Activated naive CD8-positive, alpha-beta T cell treated with anti-CD3 and anti-CD28 coated beads, Interleukin-2, amount 10 ng/mL, durations not matched to agents 7 days and 5 days (primary cell): ENCODE data around the gene UBXN4. TPM values are rescaled to one million over a fixed set of nuclear protein-coding genes. Genes with fewer than 3 reads are reported as not detected.
"Not testable (repeated sequence)": the region's sequence is repeated elsewhere in the genome, so short reads cannot be mapped to it uniquely, and the experiment has no call there.

Experiments
- ATAC-seq: fragments of 150-1000 bp; cut with Tn5 transposase; one replicate; pipeline ENCODE4 v1.10.0; 2021; ENCODE audit warnings: low read depth, moderate library complexity
- POLR2A ChIA-PET: fragments of 350-600 bp; sonication (Branson Sonifier 250); formaldehyde crosslinking; loops from one replicate; lab custom pipeline; 2021; ENCODE audit warnings: antibody characterized with exemption; lab: Charles Lee
- DNase-seq: peaks from one replicate; pipeline ENCODE4 v3.0.0; 2021
- H3K27ac Mint-ChIP-seq: one replicate; pipeline ENCODE4 v1.8.0; 2022; ENCODE audit warnings: mild to moderate bottlenecking, mixed read lengths
- H3K27me3 Mint-ChIP-seq: one replicate; pipeline ENCODE4 v1.8.0; 2022; ENCODE audit warnings: mild to moderate bottlenecking, moderate library complexity, mixed read lengths
- H3K36me3 Mint-ChIP-seq: one replicate; pipeline ENCODE4 v1.8.0; 2021; ENCODE audit warnings: mild to moderate bottlenecking, mixed read lengths
- H3K4me1 Mint-ChIP-seq: one replicate; pipeline ENCODE4 v1.8.0; 2021; ENCODE audit warnings: mixed read lengths
- H3K4me3 Mint-ChIP-seq: one replicate; pipeline ENCODE4 v1.8.0; 2022; ENCODE audit warnings: mild to moderate bottlenecking, moderate library complexity, mixed read lengths
- H3K9me3 Mint-ChIP-seq: one replicate; pipeline ENCODE4 v1.8.0; 2021; ENCODE audit warnings: mixed read lengths
- total RNA-seq, 2 experiments: library from RNA; stranded (reverse); gene quantifications; one replicate each; pipeline ENCODE4 v1.2.3, GENCODE V29; 2021

Gene UBXN4
- total RNA-seq, result 100 to 1,000 TPM; 103 to 117 TPM

GRCh38 chr2:135741395-135742324 lies at the start of gene UBXN4:
Gene UBXN4, plus strand, starts transcription at chr2:135741855. Its CDS starts 75 bp downstream, at chr2:135741930.
- no peaks in the 10 kb centered on the region for H3K27me3 Mint-ChIP-seq
- DNase-seq (peak; percentile 85), ATAC-seq (peak; percentile 97)
- POLR2A ChIA-PET, result interaction anchor here (0.5 to 1.2 kb wide), 12 partner anchors 9 to 824 kb away, joined by 3 to 8 read pairs (median 3); partner anchors contain the start of genes CCNT2, MCM6, R3HDM1 and ZRANB3
- peaks cover 27% of the 10 kb centered on the region for H3K4me1 Mint-ChIP-seq
- peaks cover 1% of the 10 kb centered on the region for H3K9me3 Mint-ChIP-seq
- H3K36me3 Mint-ChIP-seq, result peaks cover 19% of the 10 kb centered on the region
- H3K4me3 Mint-ChIP-seq, result peak within 1 kb of the TSS; percentile 98
- H3K27ac Mint-ChIP-seq, result peak within 1 kb of the TSS; percentile 100

GRCh38 chr2:135694711-135695110 lies 46.9 kb upstream of the UBXN4 start:
- Mint-ChIP-seq H3K9me3 (no peaks in the 10 kb centered on the region), H3K4me3 (no peak overlapping the region), H3K27ac (no peak overlapping the region), H3K4me1 (peaks cover 13% of the 10 kb centered on the region), H3K27me3 (no peaks in the 10 kb centered on the region), H3K36me3 (peaks cover 25% of the 10 kb centered on the region)
- no peak for DNase-seq
- POLR2A ChIA-PET, result no interaction called here
- no peak for ATAC-seq

- Mint-ChIP-seq H3K9me3 (no peaks in the 10 kb centered on the region), H3K27ac (no peak overlapping the region), H3K27me3 (no peaks in the 10 kb centered on the region), H3K4me1 (peaks cover 1% of the 10 kb centered on the region), H3K36me3 (peaks cover 22% of the 10 kb centered on the region), H3K4me3 (no peak overlapping the region)
- ATAC-seq (no peak), DNase-seq (no peak)
- POLR2A ChIA-PET, result no interaction called here
Observed at GRCh38 chr2:135698838-135699237, 42.8 kb upstream of the UBXN4 start.

GRCh38 chr2:135701442-135701841 lies 40.2 kb upstream of the UBXN4 start:
- no peaks in the 10 kb centered on the region for H3K27me3 Mint-ChIP-seq
- no peak overlapping the region for H3K4me3 Mint-ChIP-seq
- H3K27ac Mint-ChIP-seq, result no peak overlapping the region
- DNase-seq (no peak), ATAC-seq (no peak)
- H3K9me3 Mint-ChIP-seq, result no peaks in the 10 kb centered on the region
- no peaks in the 10 kb centered on the region for H3K4me1 Mint-ChIP-seq
- POLR2A ChIA-PET, result no interaction called here
- H3K36me3 Mint-ChIP-seq, result peaks cover 2% of the 10 kb centered on the region

- Mint-ChIP-seq H3K27ac (no peak overlapping the region), H3K4me1 (no peaks in the 10 kb centered on the region), H3K36me3 (peaks cover 2% of the 10 kb centered on the region), H3K9me3 (no peaks in the 10 kb centered on the region), H3K4me3 (no peak overlapping the region), H3K27me3 (no peaks in the 10 kb centered on the region)
- POLR2A ChIA-PET, result interaction anchor here (1.4 kb wide), 1 partner anchor 172 kb away, joined by 4 read pairs; the partner anchor contains the start of genes R3HDM1 and ZRANB3
- ATAC-seq, result no peak
- DNase-seq, result no peak
Observed at GRCh38 chr2:135703300-135703699, 38.4 kb upstream of the UBXN4 start.

GRCh38 chr2:135704075-135704474 lies 37.6 kb upstream of the UBXN4 start:
- DNase-seq, H3K4me1 Mint-ChIP-seq, ATAC-seq, H3K27me3 Mint-ChIP-seq, H3K9me3 Mint-ChIP-seq, H3K4me3 Mint-ChIP-seq, H3K27ac Mint-ChIP-seq, H3K36me3 Mint-ChIP-seq: not testable (repeated sequence)
- POLR2A ChIA-PET, result interaction anchor here (1.4 kb wide), 1 partner anchor 173 kb away, joined by 4 read pairs; the partner anchor contains the start of genes R3HDM1 and ZRANB3

- ATAC-seq, result no peak
- H3K4me3 Mint-ChIP-seq, result no peak overlapping the region
- POLR2A ChIA-PET, result no interaction called here
- no peak overlapping the region for H3K27ac Mint-ChIP-seq
- no peak for DNase-seq
- H3K9me3 Mint-ChIP-seq, result no peaks in the 10 kb centered on the region
- peaks cover 2% of the 10 kb centered on the region for H3K36me3 Mint-ChIP-seq
- peaks cover 1% of the 10 kb centered on the region for H3K4me1 Mint-ChIP-seq
- no peaks in the 10 kb centered on the region for H3K27me3 Mint-ChIP-seq
Observed at GRCh38 chr2:135708159-135708558, 33.5 kb upstream of the UBXN4 start.

- POLR2A ChIA-PET, result interaction anchor here (0.6 kb wide), 1 partner anchor 673 kb away, joined by 3 read pairs; no protein-coding TSS in a partner anchor
- no peak overlapping the region for H3K4me3 Mint-ChIP-seq
- H3K36me3 Mint-ChIP-seq, result peaks cover 2% of the 10 kb centered on the region
- H3K27me3 Mint-ChIP-seq, result no peaks in the 10 kb centered on the region
- ATAC-seq, result peak; percentile 61
- peak; percentile 79 for DNase-seq
- peaks cover 1% of the 10 kb centered on the region for H3K4me1 Mint-ChIP-seq
- no peak overlapping the region for H3K27ac Mint-ChIP-seq
- no peaks in the 10 kb centered on the region for H3K9me3 Mint-ChIP-seq
Observed at GRCh38 chr2:135709992-135710391, 31.7 kb upstream of the UBXN4 start.

- not testable (repeated sequence) for H3K4me3 Mint-ChIP-seq, ATAC-seq, H3K27ac Mint-ChIP-seq, H3K9me3 Mint-ChIP-seq, H3K27me3 Mint-ChIP-seq, H3K4me1 Mint-ChIP-seq, DNase-seq, H3K36me3 Mint-ChIP-seq
- POLR2A ChIA-PET, result interaction anchor here (0.6 kb wide), 1 partner anchor 17 kb away, joined by 5 read pairs; no protein-coding TSS in a partner anchor
Observed at GRCh38 chr2:135715086-135715485, 26.6 kb upstream of the UBXN4 start.

- Mint-ChIP-seq H3K36me3 (peaks cover 20% of the 10 kb centered on the region), H3K9me3 (no peaks in the 10 kb centered on the region), H3K27me3 (no peaks in the 10 kb centered on the region), H3K4me3 (no peak overlapping the region), H3K27ac (no peak overlapping the region), H3K4me1 (peaks cover 9% of the 10 kb centered on the region)
- no peak for ATAC-seq
- no peak for DNase-seq
- POLR2A ChIA-PET, result no interaction called here
Observed at GRCh38 chr2:135728064-135728743, 13.5 kb upstream of the UBXN4 start.

GRCh38 chr2:135732561-135732960 lies 9.1 kb upstream of the UBXN4 start:
- Mint-ChIP-seq H3K27ac (peak overlapping the region; percentile 75), H3K4me1 (peaks cover 11% of the 10 kb centered on the region), H3K36me3 (peaks cover 2% of the 10 kb centered on the region), H3K27me3 (no peaks in the 10 kb centered on the region), H3K4me3 (no peak overlapping the region), H3K9me3 (no peaks in the 10 kb centered on the region)
- ATAC-seq (peak; percentile 54), DNase-seq (no peak)
- POLR2A ChIA-PET, result interaction anchor here (0.9 to 1.0 kb wide), 2 partner anchors 9 to 10 kb away, joined by 3 read pairs; partner anchors contain the start of gene UBXN4

- DNase-seq (no peak), ATAC-seq (peak; percentile 55)
- Mint-ChIP-seq H3K27me3 (no peaks in the 10 kb centered on the region), H3K9me3 (no peaks in the 10 kb centered on the region), H3K4me3 (peak overlapping the region; percentile 21), H3K36me3 (peaks cover 2% of the 10 kb centered on the region), H3K27ac (peak overlapping the region; percentile 75), H3K4me1 (peaks cover 11% of the 10 kb centered on the region)
- POLR2A ChIA-PET, result interaction anchor here (0.6 to 0.9 kb wide), 2 partner anchors 10 to 572 kb away, joined by 3 read pairs; no protein-coding TSS in a partner anchor
Observed at GRCh38 chr2:135733045-135733444, 8.6 kb upstream of the UBXN4 start.

- POLR2A ChIA-PET, result no interaction called here
Observed at GRCh38 chr2:135736546-135736945, 5.1 kb upstream of the UBXN4 start.

More at GRCh38 chr2:135736546-135736945, 5.1 kb upstream of the UBXN4 start:
- peaks cover 3% of the 10 kb centered on the region for H3K36me3 Mint-ChIP-seq
- peak overlapping the region; percentile 7 for H3K27ac Mint-ChIP-seq
- H3K9me3 Mint-ChIP-seq, result peaks cover 1% of the 10 kb centered on the region
- no peaks in the 10 kb centered on the region for H3K27me3 Mint-ChIP-seq
- ATAC-seq (no peak), DNase-seq (no peak)
- peaks cover 15% of the 10 kb centered on the region for H3K4me1 Mint-ChIP-seq
- no peak overlapping the region for H3K4me3 Mint-ChIP-seq
